Glomerular endothelial cell (primary cell): ENCODE data around the gene SPZ1. TPM values are rescaled to one million over a fixed set of nuclear protein-coding genes. Genes with fewer than 3 reads are reported as not detected.
"Not testable (repeated sequence)": the region's sequence is repeated elsewhere in the genome, so short reads cannot be mapped to it uniquely, and the experiment has no call there.

Experiments used
- DNase-seq: peaks from one replicate; pipeline ENCODE4 v3.0.0-alpha.2; 2011; ENCODE audit warnings: low read depth, low spot score; ENCODE audit errors: extremely low read depth
- total RNA-seq: library from RNA; depleted of rRNA; stranded (reverse); fragments of >200 nt; gene quantifications from 2 replicates; pipeline ENCODE4 v1.2.3, GENCODE V29; 2015

Gene SPZ1, protein sequence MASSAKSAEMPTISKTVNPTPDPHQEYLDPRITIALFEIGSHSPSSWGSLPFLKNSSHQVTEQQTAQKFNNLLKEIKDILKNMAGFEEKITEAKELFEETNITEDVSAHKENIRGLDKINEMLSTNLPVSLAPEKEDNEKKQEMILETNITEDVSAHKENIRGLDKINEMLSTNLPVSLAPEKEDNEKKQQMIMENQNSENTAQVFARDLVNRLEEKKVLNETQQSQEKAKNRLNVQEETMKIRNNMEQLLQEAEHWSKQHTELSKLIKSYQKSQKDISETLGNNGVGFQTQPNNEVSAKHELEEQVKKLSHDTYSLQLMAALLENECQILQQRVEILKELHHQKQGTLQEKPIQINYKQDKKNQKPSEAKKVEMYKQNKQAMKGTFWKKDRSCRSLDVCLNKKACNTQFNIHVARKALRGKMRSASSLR
- not detected in 2 replicates for total RNA-seq

DNA sequence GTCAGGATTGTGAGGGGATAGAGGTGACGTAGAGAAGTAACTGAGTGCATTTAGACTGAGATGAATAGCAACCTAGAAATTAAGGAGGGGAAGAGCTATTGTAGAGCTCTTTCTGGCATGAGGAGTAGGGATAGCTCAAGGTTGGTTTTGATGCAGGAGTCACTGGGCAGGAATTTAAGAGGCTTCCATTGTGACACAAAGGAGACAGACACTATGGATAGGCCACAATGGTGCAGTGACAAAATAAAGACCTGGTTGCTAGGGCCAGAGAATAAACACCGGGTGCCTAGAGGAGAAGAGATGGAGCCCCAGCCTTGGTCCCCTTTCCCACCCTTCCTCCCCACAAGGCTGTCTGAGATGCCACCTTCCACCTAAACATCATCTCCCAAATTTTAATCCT, at the start of gene SPZ1:
SPZ1 (plus strand) TSS at position 301 of the 400 bp plus-strand sequence. CDS start 214 bp downstream, outside the sequence.
- DNase-seq = no peak

DNA sequence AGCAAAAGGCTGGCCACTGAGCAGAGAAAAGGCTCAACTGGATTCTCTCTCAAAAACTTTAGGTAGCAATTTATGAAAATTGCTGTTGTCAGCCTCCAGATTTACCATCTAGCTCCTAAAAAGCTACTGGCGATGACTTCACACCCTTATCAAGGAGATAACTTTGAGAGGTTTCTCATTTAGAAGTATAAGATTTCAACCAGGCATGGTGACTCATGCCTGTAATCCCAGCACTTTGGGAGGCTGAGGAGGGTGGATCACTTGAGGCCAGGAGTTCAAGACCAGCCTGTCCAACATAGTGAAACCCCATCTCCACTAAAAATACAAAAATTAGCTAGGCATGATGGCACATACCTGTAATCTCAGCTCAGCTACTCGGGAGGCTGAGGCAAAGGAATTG, 49.3 kb upstream of the SPZ1 start:
- not testable (repeated sequence) for DNase-seq

GRCh38 chr5:80275347-80275746, 44.5 kb upstream of the SPZ1 start:
- no peak for DNase-seq

DNA sequence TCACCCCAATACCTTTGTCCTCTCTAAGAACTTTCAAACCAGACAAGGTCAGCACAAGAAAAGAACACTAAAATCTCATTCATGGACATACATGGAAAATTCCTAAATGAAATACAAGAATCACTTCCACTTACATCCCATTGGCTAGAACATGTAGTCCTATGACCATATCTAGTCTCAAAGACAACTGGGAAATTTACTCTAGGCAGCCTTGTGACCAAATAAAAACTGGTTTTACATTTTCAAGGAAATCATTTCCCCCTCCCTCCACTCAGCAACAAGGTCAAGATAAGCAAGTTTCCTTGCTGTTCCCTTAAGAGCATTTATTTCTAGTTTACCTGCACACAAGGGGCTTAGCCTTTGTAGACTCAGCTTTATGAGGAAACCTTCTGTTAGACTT, 43.6 kb upstream of the SPZ1 start:
- no peak for DNase-seq

DNA sequence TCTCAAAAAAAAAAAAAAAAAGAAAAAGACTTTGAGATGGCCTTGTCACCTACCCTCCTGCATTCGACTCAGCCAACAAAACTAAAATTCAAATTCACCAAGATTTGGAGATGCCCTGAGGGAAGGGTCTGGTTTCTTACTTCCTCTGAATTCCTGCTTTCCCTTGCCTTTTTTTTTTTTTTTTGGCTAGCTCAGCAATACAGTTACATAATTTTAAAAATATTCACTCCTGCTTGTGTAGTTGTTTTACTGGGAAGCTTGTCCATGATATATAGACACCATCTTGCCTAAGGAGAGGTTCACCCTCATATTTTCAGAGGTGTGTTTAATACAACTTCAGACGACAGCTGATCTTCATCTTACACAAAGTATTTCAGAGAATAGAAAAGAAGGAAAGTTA, 42.6 kb upstream of the SPZ1 start:
- no peak for DNase-seq

DNA sequence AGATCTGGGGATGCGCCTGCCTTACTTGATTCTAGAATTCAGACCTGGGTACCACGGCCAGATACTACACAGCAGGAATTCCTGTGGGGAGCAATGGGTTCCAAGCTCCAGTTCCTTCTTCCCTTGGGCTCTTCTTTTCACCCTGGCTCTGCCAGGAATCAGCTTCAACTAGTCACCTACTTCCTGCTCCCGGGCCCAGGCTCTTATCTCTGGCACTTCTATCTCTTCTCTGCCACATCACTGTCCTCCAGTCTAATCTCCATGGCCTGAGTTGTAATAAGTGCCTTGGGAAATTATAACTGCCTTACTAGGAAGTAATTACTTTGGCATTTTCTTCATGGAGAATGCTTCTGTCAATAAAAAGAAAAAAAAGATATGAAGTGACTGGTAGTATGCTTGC, 37.7 kb upstream of the SPZ1 start:
- no peak for DNase-seq

- DNase-seq = no peak
Observed at GRCh38 chr5:80283360-80283759, 36.4 kb upstream of the SPZ1 start.

- no peak for DNase-seq
Observed at GRCh38 chr5:80284720-80285119, 35.1 kb upstream of the SPZ1 start.

DNA sequence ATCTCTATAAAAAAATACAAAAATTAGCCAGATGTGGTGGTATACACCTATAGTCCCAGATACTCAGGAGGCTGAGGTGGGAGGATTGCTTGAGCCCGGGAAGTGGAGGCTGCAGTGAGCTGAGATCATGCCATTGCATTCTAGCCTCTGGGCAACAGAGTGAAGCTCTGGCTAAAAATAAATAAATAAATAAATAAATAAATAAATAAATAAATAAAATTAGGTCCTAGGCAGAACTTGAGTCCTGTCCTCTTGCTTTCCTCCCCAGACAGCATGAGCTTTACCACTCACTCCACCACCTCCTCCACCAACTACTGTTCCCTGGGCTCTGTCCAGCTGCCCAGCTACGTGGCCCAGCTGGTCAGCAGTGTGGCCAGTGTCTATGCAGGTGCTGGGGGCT, 31.6 kb upstream of the SPZ1 start:
- no peak for DNase-seq

- DNase-seq = no peak
Observed at GRCh38 chr5:80289320-80289719, 30.5 kb upstream of the SPZ1 start.

GRCh38 chr5:80291761-80292160, 28.0 kb upstream of the SPZ1 start:
- DNase-seq = no peak

GRCh38 chr5:80296121-80296520, 23.7 kb upstream of the SPZ1 start:
- DNase-seq = no peak

DNA sequence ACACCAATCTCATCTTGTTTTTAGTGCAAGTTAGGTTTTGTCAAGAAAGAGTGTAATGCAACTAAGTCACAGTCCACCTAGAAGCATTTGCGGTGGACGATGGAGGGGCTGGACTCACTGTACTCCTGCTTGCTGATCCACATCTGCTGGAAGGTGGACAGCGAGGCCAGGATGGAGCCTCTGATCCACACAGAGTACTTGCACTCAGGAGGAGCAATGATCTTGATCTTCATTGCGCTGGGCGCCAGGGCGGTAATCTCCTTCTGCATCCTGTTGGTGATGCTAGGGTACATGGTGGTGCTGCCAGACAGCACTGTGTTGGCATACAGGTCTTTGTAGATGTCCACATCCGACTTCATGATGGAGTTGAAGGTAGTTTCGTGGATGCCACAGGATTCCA, 20.2 kb upstream of the SPZ1 start:
- no peak for DNase-seq

GRCh38 chr5:80300125-80300524, 19.7 kb upstream of the SPZ1 start:
- no peak for DNase-seq

GRCh38 chr5:80300796-80301195, 19.0 kb upstream of the SPZ1 start:
- DNase-seq = not testable (repeated sequence)

DNA sequence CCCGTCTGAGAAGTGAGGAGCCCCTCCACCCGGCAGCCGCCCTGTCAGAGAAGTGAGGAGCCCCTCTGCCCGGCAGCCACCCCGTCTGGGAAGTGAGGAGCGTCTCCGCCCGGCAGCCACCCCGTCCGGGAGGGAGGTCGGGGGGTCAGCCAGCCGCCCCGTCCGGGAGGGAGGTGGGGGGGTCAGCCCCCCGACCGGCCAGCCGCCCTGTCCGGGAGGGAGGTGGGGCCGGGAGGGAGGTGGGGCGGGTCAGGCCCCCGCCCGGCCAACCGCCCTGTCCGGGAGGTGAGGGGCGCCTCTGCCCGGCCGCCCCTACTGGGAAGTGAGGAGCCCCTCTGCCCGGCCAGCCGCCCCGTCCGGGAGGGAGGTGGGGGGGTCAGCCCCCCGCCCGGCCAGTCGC, 18.5 kb upstream of the SPZ1 start:
- DNase-seq = not testable (repeated sequence)

DNA sequence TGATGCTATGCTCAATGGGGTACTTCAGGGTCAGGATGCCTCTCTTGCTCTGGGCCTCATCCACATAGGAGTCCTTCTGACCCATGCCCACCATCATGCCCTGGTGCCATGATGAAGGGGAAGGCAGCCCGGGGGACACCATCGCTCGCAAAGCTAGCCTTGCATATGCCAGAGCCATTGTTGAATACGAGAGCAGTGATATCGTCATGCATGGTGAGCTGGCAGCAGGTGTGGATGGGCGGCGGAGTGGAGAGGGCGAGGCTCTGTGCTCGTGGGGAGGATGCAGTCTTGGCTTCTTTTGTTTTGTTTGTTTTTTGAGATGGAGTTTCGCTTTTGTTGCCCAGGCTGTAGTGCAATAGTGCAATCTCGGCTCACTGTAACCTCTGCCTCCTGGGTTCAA, 17.2 kb upstream of the SPZ1 start:
- no peak for DNase-seq

- no peak for DNase-seq
Observed at GRCh38 chr5:80308526-80308925, 11.3 kb upstream of the SPZ1 start.

GRCh38 chr5:80309871-80310665, 9.7 kb upstream of the SPZ1 start:
- no peak for DNase-seq

DNA sequence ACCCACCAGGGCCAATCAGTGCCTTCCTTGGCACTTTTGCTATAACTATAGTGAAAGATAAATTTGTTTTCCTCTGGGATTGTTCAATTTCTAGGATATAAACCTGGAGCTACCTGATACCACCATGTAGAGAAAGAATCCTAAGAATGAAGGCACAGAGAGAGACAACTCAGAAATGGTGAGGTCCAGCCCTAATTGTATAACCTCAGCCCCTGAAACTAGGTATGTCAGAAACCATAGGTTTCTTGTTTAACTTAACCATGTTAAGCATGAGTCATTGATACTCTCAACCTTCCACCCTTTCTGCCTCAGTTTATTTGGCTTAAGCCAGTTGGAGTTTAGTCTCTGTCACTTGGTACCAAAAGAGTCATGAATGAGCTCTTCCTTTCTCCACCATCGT, 4.6 kb upstream of the SPZ1 start:
- no peak for DNase-seq

DNA sequence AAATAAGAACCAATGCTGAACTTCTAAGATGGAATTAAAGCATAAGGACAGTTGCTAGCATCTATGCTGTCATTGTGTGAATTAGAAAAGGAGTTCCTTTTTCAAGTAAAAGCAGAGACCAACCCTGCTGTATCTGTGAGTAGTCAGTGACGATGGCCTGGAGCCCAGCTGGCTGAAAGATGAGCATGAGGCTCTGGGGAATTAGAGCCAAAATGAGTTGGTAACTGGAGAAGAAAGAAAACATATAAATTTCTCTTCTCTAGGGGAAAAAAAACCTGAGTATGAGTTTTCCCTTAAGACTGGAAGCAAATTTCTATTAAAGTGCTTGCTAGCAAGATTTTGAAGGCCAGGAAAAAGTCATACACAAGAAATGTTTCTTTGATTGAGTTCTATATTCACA, 1.6 kb upstream of the SPZ1 start:
- no peak for DNase-seq

DNA sequence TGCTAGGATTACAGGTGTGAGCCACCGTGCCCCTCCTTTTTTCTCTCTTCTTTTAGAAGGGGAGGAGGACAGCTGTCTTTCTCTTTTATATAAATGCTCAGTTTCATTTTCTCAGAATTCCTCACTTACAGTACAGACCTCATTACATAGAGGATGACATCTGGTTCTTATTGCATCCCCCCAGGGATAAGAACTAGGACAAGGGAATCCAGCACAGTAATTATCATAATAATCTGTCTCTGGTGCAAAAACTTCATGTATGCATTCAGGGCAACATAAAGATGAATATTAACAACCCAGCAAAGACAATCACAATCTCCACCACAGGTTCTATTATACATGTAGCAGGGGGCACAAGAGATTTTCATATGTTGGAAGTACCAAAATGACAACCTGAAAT, 5.1 kb downstream of the SPZ1 start:
- no peak for DNase-seq
